ENCODE measurements around the gene MAGEH1.

The MAGEH1 gene

GRCh38 chrX:55490974-55491373, 39.0 kb downstream of the MAGEH1 start:
- Histone ChIP-seq H3K4me3 (replicated peaks; ENCODE audit: low read depth, low read length) (no peak overlapping the region), H3K27me3 (replicated peaks; ENCODE audit: control insufficient read depth, insufficient read depth, low read length) (no peaks in the 10 kb centered on the region), H3K36me3 (ENCODE audit: control insufficient read depth, insufficient read depth, low read length) (no peaks in the 10 kb centered on the region)
- no peak for DNase-seq (ENCODE audit: extremely low read depth, insufficient read length)
- TF ChIP-seq CTCF (IDR thresholded peaks at IDR 0.05; ENCODE audit: insufficient read depth, low read length, poor library complexity, severe bottlenecking), result no peak

All from GM06990 (cell line).